ENCODE data around the gene TBXAS1. TPM values are rescaled to one million over a fixed set of nuclear protein-coding genes. Genes with fewer than 3 reads are reported as not detected.

TBXAS1 gene
- polyA plus RNA-seq, 3 donors from 2014 or later = 59.6 to 93.3 (median 68.7) TPM

DNA sequence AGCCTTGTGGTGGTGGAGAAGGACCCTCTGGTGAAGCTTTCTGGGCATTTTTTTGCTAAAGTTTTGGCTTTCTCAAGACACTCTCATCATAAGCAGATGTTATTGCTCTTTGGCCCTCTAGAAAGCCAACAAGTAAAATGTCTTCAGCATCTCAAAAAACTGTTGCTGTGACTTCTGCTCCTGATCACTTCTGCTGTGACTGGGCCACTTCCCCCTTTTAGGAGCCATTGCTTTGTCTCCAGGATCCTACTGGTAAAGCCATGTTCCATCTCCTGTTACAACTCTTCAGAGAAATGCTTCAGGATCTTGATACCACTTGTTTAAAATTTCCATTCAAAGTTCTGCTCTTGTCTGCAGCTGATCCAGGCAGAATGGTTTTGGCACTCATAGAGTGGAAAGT is 222.8 kb downstream of the TBXAS1 start:
- H3K4me3 Mint-ChIP-seq = no peak overlapping the region
- H3K9me3 Mint-ChIP-seq = no peaks in the 10 kb centered on the region
- DNase-seq = no peak
- H3K27me3 Mint-ChIP-seq (ENCODE audit: low read depth in 3 of 3) = peaks cover 1 to 2% (median 2%) of the 10 kb centered on the region in 3 donors
- H3K36me3 Mint-ChIP-seq = peaks cover 15 to 31% (median 17%) of the 10 kb centered on the region in 3 donors
- H3K4me1 Mint-ChIP-seq = peaks cover 25 to 49% of the 10 kb centered on the region in 2 donors
- peak overlapping the region in 1 of 6 donors; percentile 26 for H3K27ac Mint-ChIP-seq

DNA sequence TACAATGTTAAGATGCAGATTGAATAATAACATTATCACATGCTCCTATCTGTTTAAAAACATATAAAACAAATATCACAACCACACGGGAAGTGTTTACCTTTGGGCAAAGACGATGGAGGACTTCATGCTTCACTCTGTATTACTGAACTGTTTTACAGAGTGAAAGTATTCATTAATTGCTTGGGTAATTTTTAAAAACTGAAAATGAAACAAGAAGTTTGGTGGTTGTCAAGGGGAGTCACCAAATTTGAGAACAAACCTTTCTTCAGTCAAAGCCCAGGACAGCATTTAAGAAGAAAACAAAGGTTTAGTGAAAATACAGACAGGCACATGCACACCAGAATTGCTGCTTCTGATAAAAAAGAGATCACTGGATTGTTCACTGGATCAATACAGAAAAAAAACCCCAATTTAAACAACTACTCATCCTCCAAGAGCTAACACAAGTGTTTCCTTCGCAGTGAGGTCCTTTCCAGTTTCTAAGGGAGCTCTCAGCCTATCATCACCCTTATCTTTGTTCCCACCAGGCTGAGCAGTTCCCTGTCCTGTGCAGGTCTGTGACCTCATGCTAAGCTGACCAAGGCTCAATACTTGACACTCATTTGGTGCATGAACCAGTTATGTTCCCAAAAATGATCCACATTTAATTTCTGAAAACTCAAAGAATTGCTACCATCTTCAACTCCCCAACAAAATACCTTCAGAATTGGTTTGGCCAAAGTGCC is 224.9 kb downstream of the TBXAS1 start:
- peak overlapping the region; percentile 54 to 90 (median 78) for H3K27ac Mint-ChIP-seq
- H3K27me3 Mint-ChIP-seq (ENCODE audit: low read depth in 3 of 3) = peaks cover 1 to 2% (median 1%) of the 10 kb centered on the region in 3 donors
- H3K4me1 Mint-ChIP-seq = peaks cover 37 to 71% of the 10 kb centered on the region in 2 donors
- peak overlapping the region in 3 of 5 donors; percentile 3 to 39 (median 30) for H3K4me3 Mint-ChIP-seq
- no peaks in the 10 kb centered on the region for H3K9me3 Mint-ChIP-seq
- no peak for DNase-seq
- H3K36me3 Mint-ChIP-seq = peaks cover 7 to 31% (median 20%) of the 10 kb centered on the region in 3 donors

DNA sequence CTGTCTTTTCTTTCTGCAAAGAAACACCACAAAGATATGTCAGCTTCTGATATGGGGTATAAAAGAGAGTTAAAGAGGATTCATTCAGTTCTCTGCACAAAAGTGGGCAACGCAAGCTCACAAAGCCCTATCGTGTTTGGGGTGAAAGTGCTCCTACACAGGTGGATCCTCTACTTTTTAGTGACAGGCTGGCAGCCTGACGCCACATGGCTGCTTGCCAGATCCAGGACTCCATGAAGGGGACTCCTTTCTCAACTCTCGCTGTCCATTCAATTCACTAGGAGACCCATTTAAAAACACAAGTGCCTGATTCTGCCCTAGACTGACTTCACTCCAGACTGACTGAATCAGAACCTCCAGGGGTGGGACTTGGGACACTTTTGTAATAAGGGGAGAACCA is 225.7 kb downstream of the TBXAS1 start:
- no peaks in the 10 kb centered on the region for H3K9me3 Mint-ChIP-seq
- no peak for DNase-seq
- H3K36me3 Mint-ChIP-seq = peaks cover 7 to 30% (median 20%) of the 10 kb centered on the region in 3 donors
- peaks cover 0 to 3% (median under 1%) of the 10 kb centered on the region in 3 donors for H3K27me3 Mint-ChIP-seq (ENCODE audit: low read depth in 3 of 3)
- no peak overlapping the region for H3K4me3 Mint-ChIP-seq
- peak overlapping the region; percentile 9 to 90 (median 68) for H3K27ac Mint-ChIP-seq
- peaks cover 44 to 77% of the 10 kb centered on the region in 2 donors for H3K4me1 Mint-ChIP-seq

DNA sequence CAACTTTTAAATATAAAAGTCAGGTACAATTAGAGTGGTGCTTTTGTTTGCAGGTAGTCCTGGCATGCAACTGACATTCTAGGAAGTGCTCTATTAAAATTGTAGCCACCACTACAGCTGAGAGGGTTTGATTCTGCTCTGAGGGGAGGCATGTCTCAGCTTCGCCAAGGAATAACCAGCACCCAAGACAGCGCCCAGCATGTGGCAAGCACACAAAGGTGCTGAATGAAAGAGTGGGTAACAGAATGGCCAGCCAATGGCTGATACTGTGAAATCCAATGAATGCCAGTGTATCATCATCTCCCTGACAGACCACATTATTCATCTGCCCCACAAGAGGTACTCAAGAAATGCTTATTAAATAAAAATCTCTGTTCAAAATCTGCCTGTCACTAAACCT is 226.8 kb downstream of the TBXAS1 start:
- H3K4me3 Mint-ChIP-seq = no peak overlapping the region
- H3K4me1 Mint-ChIP-seq = peaks cover 55 to 77% of the 10 kb centered on the region in 2 donors
- peaks cover 7 to 25% (median 20%) of the 10 kb centered on the region in 3 donors for H3K36me3 Mint-ChIP-seq
- DNase-seq = no peak
- no peak overlapping the region for H3K27ac Mint-ChIP-seq
- no peaks in the 10 kb centered on the region for H3K9me3 Mint-ChIP-seq
- H3K27me3 Mint-ChIP-seq (ENCODE audit: low read depth in 3 of 3) = peaks cover 0 to 3% (median 2%) of the 10 kb centered on the region in 3 donors

DNA sequence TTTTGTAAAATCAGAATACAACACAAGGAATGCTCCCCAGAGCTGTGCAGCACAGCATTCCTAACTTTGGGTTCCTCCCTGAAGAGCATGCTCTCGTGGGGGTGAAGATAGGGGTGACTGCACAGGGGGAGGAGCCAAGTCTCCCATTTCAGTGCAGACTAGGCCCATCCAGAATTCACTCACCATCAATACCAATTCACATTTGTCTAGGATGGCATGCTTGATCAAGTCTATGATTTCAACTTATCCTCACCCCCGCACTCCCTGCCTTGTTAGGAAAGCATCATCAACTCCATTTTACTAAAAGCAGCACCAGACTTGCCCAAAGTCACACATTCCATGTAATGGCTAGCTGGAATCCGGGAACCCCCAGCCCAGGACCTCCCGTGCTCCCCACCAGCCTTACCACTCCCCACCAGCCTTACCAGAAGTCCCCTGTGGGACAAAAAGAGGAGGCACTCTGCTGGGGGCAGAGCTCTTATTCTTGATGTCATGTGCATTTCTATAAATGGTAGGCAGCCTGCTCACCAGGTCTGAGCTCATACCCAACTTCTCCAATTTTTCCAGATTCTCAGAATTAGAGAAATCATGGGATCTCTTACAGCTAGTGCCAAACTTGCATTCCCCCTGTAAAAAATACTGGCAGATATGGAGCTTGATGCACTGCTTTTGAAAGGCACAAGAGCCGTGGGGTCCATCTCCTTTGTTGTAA is 227.5 kb downstream of the TBXAS1 start:
- Mint-ChIP-seq H3K4me1 (peaks cover 63 to 83% of the 10 kb centered on the region in 2 donors), H3K27me3 (ENCODE audit: low read depth in 3 of 3) (peaks cover 0 to 6% (median 2%) of the 10 kb centered on the region in 3 donors), H3K4me3 (no peak overlapping the region), H3K27ac (peak overlapping the region in 1 of 6 donors; percentile 8), H3K36me3 (peaks cover 7 to 25% (median 20%) of the 10 kb centered on the region in 3 donors), H3K9me3 (no peaks in the 10 kb centered on the region)
- no peak for DNase-seq

DNA sequence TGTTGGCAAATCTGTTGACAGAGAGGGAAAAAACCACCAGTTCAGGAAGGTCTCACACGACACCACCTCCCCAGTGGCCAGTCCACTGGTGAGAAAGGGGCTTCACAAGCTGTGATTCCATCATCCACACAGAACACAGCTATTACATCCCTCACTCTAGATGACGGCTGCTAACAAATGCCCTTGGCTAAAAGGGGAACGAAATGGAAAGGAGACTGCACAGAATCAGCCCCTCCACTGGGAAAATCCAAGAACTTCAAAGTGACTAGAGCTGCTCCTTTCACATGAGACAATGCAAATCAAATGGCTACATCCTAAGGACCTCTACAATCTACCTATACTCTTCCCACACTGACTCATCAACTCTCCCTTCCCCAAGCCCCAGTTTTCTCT is 228.1 kb downstream of the TBXAS1 start:
- no peak for DNase-seq
- Mint-ChIP-seq H3K9me3 (no peaks in the 10 kb centered on the region), H3K27me3 (ENCODE audit: low read depth in 3 of 3) (peaks cover 2 to 7% (median 2%) of the 10 kb centered on the region in 3 donors), H3K4me1 (peaks cover 66 to 88% of the 10 kb centered on the region in 2 donors), H3K4me3 (no peak overlapping the region), H3K36me3 (peaks cover 5 to 21% (median 17%) of the 10 kb centered on the region in 3 donors), H3K27ac (peak overlapping the region in 2 of 6 donors; percentile 13 to 36)

DNA sequence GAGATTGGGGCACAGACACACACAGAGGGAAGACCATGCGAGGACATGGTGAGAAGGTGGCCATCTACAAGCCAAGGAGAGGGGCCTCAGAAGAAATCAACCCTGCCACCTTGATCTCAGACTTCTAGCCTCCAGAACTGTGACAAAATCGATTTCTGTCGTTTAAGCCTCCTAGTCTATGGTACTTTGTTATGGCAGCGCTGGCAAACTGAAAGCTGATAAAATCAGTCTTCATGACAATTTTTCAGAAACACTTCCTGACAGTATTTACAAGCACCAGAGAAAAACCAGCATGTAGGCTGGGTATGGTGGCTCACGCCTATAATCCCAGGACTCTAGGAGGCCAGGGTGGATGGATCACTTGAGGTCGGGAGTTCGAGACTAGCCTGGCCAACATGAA is 229.5 kb downstream of the TBXAS1 start:
- no peak overlapping the region for H3K4me3 Mint-ChIP-seq
- peaks cover 2 to 9% (median 4%) of the 10 kb centered on the region in 3 donors for H3K27me3 Mint-ChIP-seq (ENCODE audit: low read depth in 3 of 3)
- H3K4me1 Mint-ChIP-seq = peaks cover 67 to 87% of the 10 kb centered on the region in 2 donors
- peak overlapping the region in 1 of 6 donors; percentile 24 for H3K27ac Mint-ChIP-seq
- no peaks in the 10 kb centered on the region for H3K9me3 Mint-ChIP-seq
- no peak for DNase-seq
- peaks cover 0 to 14% (median 8%) of the 10 kb centered on the region in 3 donors for H3K36me3 Mint-ChIP-seq

DNA sequence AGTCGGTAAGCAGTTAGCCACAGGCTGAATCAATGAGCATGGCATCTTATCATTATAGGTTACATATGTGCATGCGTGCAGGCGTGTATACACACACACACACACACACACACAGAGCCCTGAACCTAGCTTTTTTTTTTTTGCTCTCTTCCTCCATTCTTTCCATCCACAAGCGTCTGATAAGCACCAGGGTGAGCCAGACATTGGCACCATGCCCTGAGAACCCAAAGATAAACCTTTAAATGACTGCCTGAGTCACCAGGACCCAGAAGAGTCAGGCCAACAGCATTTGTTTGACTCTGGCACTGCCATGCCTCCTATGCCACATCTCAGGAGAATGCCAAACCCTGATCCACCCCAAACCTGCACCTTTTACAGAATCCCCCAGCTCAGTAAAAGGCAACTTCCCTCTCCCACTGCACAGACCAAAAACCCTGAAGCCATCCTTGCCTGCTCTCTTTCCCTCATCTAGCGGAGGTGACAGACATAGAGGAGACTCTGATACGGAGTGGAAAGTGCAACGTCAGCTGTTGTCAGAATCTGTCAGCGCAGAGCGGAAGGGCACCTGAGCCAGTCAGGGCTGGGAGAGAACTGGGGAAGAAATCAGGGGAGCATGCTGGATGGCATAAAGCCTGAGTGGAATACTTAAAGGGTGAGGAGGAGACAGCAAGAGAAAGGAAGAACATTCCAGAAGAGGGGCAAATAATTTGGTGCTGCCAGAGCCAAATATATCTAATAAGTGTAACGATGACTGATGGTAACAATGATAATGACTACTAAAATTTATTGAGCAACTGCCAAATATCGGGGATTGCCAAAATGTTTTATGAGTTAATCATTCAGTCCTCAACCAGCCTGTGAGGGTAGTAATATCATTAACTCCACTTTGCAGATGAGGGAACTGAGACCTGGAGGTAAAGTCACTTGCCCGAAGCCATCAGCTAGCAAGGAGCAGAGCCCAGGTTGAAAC is 230.5 kb downstream of the TBXAS1 start:
- H3K27ac Mint-ChIP-seq = peak overlapping the region; percentile 57 to 95 (median 87)
- H3K4me3 Mint-ChIP-seq = peak overlapping the region; percentile 90 to 95 (median 92)
- H3K4me1 Mint-ChIP-seq = peaks cover 58 to 81% of the 10 kb centered on the region in 2 donors
- no peak for DNase-seq
- H3K27me3 Mint-ChIP-seq (ENCODE audit: low read depth in 3 of 3) = peaks cover 2 to 9% (median 4%) of the 10 kb centered on the region in 3 donors
- no peaks in the 10 kb centered on the region for H3K9me3 Mint-ChIP-seq
- peaks cover 0 to 12% (median 5%) of the 10 kb centered on the region in 3 donors for H3K36me3 Mint-ChIP-seq

DNA sequence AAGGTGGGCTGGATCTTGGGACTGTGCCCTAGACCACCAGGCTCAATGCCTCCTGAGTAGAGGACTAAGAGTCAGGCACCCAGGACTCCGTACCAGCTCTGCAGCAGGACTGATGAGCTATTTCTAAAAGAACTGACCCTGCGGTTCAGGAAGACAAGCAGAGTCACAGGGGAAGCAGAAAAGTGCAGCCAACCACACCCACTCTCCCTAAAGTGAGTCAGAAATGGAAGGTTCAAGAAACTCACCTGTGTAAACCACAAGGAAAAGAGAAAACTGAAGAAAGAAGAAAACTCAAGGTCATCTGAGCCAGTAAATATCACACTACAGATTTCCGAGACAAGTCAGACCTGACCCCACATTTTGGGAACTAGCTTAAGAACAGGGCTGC is 231.2 kb downstream of the TBXAS1 start:
- Mint-ChIP-seq H3K4me3 (peak overlapping the region; percentile 90 to 95 (median 92)), H3K4me1 (peaks cover 53 to 74% of the 10 kb centered on the region in 2 donors), H3K27me3 (ENCODE audit: low read depth in 3 of 3) (peaks cover 2 to 9% (median 4%) of the 10 kb centered on the region in 3 donors), H3K27ac (peak overlapping the region; percentile 52 to 96 (median 92)), H3K36me3 (peaks cover 0 to 12% (median 5%) of the 10 kb centered on the region in 3 donors), H3K9me3 (no peaks in the 10 kb centered on the region)
- DNase-seq = no peak

DNA sequence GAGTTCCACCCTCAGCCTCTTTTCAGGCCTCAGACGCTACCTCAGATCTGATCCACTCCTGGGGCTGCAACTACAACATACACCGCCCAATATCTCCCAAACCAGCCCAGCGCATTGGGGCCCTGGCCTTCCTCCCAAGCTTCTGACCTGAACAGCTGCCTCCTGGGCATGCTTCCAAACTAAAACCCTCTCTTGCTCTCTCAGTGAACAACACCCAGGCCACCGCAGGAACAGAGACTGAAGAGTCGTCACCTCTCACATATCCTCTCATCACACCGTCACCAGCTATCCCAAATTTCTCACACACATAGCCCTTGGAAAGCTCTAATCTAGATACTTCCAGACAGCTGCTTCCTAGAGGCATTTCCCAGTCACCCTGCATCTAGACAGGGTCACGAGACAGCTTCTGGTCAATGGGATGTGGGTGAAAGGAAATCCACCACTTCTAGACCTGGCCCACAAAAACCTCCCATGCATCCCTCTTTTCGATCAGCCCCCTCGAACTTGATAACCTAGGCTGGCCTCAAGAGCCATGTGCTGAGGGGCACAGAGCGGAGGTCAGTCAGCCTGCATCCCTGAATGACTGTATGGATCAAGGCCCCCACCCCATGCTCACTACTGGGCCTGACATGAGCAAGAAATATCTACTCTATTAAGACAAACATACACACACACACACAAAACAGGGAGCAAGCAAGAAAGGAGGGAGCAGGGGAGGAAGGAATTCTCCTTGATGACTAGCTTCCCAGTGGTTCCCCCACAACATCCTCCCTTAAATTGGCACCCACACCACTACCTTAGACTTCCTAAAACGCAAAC is 231.9 kb downstream of the TBXAS1 start:
- peak overlapping the region; percentile 90 to 95 (median 92) for H3K4me3 Mint-ChIP-seq
- H3K36me3 Mint-ChIP-seq = peaks cover 4 to 8% (median 5%) of the 10 kb centered on the region in 3 donors
- H3K27me3 Mint-ChIP-seq (ENCODE audit: low read depth in 3 of 3) = peaks cover 2 to 9% (median 4%) of the 10 kb centered on the region in 3 donors
- no peak for DNase-seq
- H3K4me1 Mint-ChIP-seq = peaks cover 49 to 69% of the 10 kb centered on the region in 2 donors
- H3K27ac Mint-ChIP-seq = peak overlapping the region; percentile 52 to 96 (median 92)
- peaks cover 0 to 6% (median 2%) of the 10 kb centered on the region in 6 donors for H3K9me3 Mint-ChIP-seq

DNA sequence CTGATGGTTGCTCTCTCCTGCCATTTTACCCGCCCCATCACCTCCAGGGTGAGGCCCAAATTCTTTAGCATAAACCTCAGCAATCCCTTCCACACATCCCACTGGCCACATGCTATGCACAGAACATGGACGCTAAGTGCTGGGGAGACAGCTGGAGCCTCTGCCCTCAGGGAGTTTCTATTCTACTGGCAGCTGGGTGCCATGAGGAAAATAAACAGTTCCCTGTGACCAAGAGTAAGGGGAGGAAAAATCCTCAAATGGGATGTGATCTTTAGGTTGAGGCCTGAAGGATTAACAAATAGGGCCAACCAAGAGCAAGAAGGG is 232.5 kb downstream of the TBXAS1 start:
- peaks cover 47 to 65% of the 10 kb centered on the region in 2 donors for H3K4me1 Mint-ChIP-seq

DNA sequence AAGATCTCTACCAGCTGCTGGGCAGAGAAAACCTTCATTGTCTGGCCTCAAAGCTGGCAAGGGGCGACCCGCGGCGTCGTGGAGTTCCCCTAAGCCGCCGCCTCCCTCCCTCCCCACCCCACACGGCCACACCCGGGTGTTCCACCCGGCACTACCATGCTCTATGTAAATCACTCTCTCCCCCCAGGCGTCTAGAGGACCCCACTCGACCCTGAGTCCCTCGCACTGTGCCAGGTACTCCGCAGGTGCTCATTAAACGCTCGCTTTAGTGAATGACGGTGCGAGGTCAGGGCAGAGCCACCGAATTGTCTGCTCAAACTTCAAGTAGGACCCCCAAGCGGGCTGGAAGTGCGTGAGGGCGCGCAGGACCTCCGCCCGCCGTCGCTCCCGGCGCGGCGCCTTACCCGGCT is 233.1 kb downstream of the TBXAS1 start:
- peaks cover 7 to 17% (median 13%) of the 10 kb centered on the region in 6 donors for H3K9me3 Mint-ChIP-seq
- peaks cover 46 to 59% of the 10 kb centered on the region in 2 donors for H3K4me1 Mint-ChIP-seq
- H3K4me3 Mint-ChIP-seq = peak overlapping the region; percentile 90 to 95 (median 92)
- peaks cover 2 to 9% (median 4%) of the 10 kb centered on the region in 3 donors for H3K27me3 Mint-ChIP-seq (ENCODE audit: low read depth in 3 of 3)
- peaks cover 11 to 16% (median 15%) of the 10 kb centered on the region in 3 donors for H3K36me3 Mint-ChIP-seq
- DNase-seq = peak; percentile 38 to 47 (median 40)
- peak overlapping the region; percentile 52 to 96 (median 92) for H3K27ac Mint-ChIP-seq

More for the DNA sequence above, 232.5 kb downstream of the TBXAS1 start:
- Mint-ChIP-seq H3K36me3 (peaks cover 6 to 13% (median 9%) of the 10 kb centered on the region in 3 donors), H3K4me3 (peak overlapping the region; percentile 90 to 95 (median 92)), H3K9me3 (peaks cover 2 to 11% (median 8%) of the 10 kb centered on the region in 6 donors), H3K27me3 (ENCODE audit: low read depth in 3 of 3) (peaks cover 2 to 9% (median 4%) of the 10 kb centered on the region in 3 donors), H3K27ac (peak overlapping the region; percentile 52 to 96 (median 92))
- DNase-seq = no peak

All from immature natural killer cell (primary cell).